Stimulated activated CD4-positive, alpha-beta T cell treated with anti-CD3 and anti-CD28 coated beads, Interleukin-2, amount 100 ng/mL, for 48 hours (primary cell): ENCODE measurements around the gene EDN1.
"Not testable (repeated sequence)": the region's sequence is repeated elsewhere in the genome, so short reads cannot be mapped to it uniquely, and the experiment has no call there.

Experiments used
- DNase-seq, 2 donors: peaks; one replicate each; pipeline ENCODE4 v3.0.0-alpha.2; 2020

EDN1 gene

GRCh38 chr6:12328701-12329100, 38.5 kb downstream of the EDN1 start:
- no peak for DNase-seq

GRCh38 chr6:12331474-12331873, 41.3 kb downstream of the EDN1 start:
- DNase-seq = no peak

DNA sequence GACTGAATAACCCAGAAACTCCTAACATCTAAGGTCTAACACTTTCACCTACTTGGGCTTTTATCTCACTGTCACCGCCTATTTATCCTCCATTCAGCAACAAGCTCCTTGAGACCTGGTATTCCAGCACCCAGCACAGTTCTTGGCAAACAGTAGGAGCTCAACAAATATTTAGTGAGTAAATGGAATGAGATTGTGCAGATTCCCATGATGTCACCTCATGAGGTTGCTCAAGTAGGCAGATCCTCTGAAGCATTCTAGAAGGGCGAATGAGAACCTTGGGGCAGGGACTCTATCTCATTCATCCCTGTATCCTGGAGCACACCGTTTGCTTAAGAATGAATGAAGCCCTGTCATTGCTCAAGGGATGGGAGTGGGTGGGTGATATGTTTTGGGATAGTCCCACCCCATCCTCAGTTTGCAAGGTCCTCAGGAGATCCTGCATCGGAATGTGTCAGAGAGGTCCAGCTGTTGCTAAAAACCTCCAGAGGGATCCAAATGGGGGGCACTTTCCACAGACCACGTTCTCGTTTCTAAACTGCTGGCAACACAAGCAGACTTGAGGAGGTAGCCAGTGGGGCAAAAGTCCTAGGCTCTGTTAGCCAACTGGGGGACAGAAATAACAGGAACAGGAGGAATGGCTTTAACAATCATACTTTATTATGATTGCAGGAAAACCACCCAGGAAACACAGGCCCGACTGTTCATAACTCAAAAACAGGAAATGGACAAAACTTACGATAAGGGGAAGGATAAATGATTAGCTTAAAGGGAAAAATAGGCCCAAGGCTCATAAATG, 42.0 kb downstream of the EDN1 start:
- DNase-seq = no peak

DNA sequence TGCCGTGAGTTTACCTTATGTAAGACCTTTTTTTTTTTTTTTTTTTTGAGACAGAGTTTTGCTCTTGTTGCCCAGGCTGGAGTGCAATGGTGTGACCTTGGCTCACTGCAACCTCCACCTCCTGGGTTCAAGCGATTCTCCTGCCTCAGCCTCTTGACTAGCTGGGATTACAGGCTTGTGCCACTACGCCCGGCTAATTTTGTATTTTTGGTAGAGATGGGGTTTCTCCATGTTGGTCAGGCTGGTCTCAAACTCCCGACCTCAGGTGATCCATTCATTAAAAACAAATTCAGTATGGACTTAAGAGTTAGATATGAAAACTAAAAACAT, 42.6 kb downstream of the EDN1 start:
- DNase-seq = not testable (repeated sequence)

DNA sequence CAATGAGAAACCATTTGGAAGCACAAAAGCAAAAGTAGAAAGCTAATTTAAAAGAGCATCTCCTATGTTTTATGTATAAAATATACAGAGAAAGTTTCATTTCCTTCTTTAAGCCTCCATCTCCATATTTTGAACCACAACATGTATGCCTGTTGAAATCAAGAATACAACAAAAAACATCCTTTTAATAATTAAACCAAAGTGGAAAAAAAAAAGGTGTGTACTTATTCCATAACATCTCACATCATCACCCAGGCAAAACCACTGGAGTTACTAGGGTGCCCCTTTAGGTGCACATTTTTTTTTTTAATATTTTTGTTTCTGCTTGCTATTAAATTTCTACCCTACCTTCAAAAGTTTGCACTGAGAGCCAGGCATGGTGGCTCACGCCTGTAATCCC, 43.0 kb downstream of the EDN1 start:
- DNase-seq = no peak

GRCh38 chr6:12334526-12335130, 44.5 kb downstream of the EDN1 start:
- DNase-seq = no peak

DNA sequence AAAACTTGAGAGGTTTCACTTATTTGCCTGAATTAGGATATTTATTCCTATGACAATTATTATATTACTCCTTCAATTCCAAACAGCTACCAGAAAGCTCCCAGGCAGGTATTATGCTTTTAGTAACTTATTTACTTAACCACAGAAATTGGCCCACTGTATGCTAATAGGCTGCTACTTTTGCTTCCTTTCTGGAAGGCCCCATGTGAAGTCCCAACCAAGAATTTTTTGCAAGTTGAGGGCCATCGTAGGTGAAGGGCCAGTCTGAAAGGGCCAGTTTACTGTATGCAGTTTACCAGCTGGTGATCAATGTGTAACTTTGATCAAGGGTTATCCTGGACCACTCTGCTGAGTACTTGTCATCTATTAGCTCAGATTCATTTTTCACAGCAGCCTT, 45.0 kb downstream of the EDN1 start:
- DNase-seq = no peak

DNA sequence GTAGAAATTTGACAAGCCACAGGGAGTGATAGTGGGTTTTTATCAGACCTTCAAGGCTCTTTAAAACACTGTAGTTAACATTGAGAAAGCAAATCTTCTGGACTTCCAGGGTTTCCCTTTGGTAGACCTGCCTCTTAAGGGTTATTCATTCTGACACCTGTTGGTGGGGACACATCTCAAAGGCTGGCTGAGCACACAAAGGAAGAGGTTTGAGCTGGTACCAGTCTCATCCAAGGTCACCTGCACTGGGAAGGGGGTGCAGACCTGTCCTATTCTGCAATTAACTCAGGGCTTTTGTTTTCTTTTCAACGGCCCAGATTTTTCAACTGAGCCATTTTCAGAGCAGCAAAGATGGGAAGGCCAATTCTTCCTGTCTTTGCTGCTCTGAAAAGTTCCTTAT, 45.6 kb downstream of the EDN1 start:
- DNase-seq = no peak

- DNase-seq = no peak
These were observed 46.2 kb downstream of the EDN1 start for GRCh38 chr6:12336121-12336971.

DNA sequence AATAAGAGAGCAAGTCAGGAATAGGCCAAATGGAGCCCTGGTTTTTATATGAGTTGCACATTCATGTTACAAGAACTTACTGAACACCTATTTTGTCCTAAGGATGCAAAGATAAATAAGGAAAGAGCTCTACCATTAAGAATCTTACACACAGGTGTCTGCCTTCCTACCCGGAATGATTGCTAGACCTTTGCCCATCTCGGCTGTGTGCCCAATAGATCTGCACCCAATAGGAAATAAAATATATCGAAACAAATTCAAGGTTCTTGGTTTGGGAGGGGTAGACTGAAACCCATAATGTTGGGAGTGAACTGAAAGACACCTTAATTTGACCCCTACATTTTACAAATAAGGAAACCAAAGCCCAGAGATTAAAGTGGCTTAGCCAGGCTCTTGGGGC, 48.9 kb downstream of the EDN1 start:
- no peak for DNase-seq

- no peak for DNase-seq
These were observed 49.8 kb downstream of the EDN1 start for GRCh38 chr6:12339808-12340487.

- DNase-seq = no peak
These were observed 50.3 kb downstream of the EDN1 start for GRCh38 chr6:12340488-12340818.

DNA sequence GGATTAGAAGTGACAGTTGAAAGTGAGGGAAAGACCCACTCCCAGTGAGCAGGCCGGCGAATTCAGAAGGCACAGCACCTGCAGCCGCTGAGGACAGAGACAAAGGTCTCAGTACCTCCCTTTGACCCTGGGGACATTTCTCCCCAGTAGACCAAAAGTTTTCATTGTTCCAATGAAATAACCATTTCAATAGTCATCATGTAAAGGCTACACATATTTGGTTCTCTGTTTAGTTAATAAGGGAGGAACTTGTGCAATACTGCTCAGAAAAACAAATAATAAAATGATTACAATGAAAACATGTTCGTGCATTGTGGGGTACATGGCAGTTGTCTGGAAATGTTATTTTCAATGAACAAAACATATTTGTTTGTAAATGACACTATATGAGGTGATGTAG, 52.5 kb downstream of the EDN1 start:
- no peak for DNase-seq

GRCh38 chr6:12343122-12343439, 52.9 kb downstream of the EDN1 start:
- no peak for DNase-seq

- no peak for DNase-seq
These were observed 53.4 kb downstream of the EDN1 start for GRCh38 chr6:12343440-12344162.

- DNase-seq = no peak
These were observed 54.1 kb downstream of the EDN1 start for GRCh38 chr6:12344296-12344695.

DNA sequence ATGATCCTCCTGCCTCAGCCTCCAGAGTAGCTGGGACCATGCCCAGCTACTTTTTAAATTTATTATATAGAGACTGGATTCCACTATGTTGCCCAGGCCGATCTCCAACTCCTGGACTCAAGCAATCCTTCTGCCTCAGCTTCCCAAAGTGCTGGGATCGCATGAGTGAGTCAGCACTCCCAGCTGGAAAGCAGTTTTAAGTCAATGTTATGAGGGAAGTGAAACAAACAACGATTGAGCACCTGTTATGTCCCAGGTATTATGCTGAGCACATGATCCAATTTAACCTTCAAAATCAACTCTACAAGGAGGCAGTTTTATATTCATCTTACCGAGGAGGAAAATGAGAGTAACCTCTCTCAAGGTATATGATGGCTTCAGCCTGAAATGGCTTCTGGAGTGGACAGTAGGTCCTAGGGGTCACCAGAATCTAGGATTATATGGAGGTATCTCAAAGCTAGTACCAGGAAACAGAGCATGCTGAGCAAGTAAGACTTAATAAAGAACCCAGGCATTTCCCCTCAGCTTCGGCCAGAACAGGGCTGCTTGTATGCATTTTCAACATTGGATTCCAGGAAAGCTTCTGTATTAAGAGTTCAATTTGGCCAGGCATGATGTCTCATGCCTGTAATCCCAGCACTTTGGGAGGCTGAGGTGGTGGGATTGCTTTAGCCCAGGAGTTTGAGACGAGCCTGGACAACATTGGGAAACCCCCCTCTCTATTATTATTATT, 55.0 kb downstream of the EDN1 start:
- DNase-seq = no peak

DNA sequence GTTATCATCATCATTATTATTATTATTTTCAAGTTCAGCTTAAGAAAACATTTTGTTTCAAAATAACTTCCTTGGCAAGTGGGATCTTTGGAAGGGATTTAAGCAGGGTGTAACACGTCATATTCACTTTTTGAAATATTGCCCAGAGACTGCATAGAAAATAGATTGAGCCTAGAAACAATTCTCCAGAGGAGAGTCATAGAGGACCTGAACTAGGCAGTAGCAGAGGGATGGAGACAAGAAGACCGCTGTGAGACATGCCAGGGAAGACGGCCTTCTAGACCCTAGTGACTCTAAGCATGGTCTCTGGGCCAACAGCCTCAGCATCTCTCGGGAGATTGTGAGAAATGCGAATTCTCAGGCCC, 55.5 kb downstream of the EDN1 start:
- no peak for DNase-seq
